ENCODE measurements around the gene TMEM178B. TPM values are rescaled to one million over a fixed set of nuclear protein-coding genes. Genes with fewer than 3 reads are reported as not detected.

Gene TMEM178B
- total and polyA plus RNA-seq, 2 of the 13 experiments (the other 11 are each of a cell fraction or from before 2014, with no cell fraction given), result 0.01 to 0.02 TPM

- TF ChIP-seq CHD4 (IDR thresholded peaks at IDR 0.05; ENCODE audit: borderline replicate concordance, low read length), result 0 out of 2 replicates have a peak, but pooled peaks have one; percentile 28
- TF ChIP-seq DNMT1 (CRISPR knock-in tag; IDR thresholded peaks at IDR 0.05), result no peak
- TF ChIP-seq AFF4 (CRISPR knock-in tag; IDR thresholded peaks at IDR 0.05), result no peak
- TF ChIP-seq TFE3 (CRISPR knock-in tag; IDR thresholded peaks at IDR 0.05), result peak; percentile 92
- no peak for TF ChIP-seq STAG1 (CRISPR knock-in tag; IDR thresholded peaks at IDR 0.05)
- TF ChIP-seq DMAP1 (CRISPR knock-in tag; IDR thresholded peaks at IDR 0.05), result no peak
- TF ChIP-seq LCORL (IDR thresholded peaks at IDR 0.05), result no peak
- TF ChIP-seq LCORL (CRISPR knock-in tag; IDR thresholded peaks at IDR 0.05), result peak; percentile 52; the same call in 1 of the 2 replicates
- peak; percentile 49; the same call in 1 of the 2 replicates for TF ChIP-seq HMG20A (CRISPR knock-in tag; IDR thresholded peaks at IDR 0.05; ENCODE audit: borderline replicate concordance)
- TF ChIP-seq TARDBP (CRISPR knock-in tag; IDR thresholded peaks at IDR 0.05), result peak; percentile 56; the same call in 1 of the 2 replicates
- TF ChIP-seq ZNF614 (CRISPR knock-in tag; IDR thresholded peaks at IDR 0.05; ENCODE audit: borderline replicate concordance), result no peak
- peak; percentile 43 for TF ChIP-seq SKI (IDR thresholded peaks at IDR 0.05; ENCODE audit: partially characterized antibody)
- TF ChIP-seq HOXA7 (CRISPR knock-in tag; IDR thresholded peaks at IDR 0.05), result no peak
- peak; percentile 68; the same call in 1 of the 2 replicates for TF ChIP-seq ZMYM2 (CRISPR knock-in tag; IDR thresholded peaks at IDR 0.05)
- peak; percentile 70; the same call in 1 of the 2 replicates for TF ChIP-seq FOXK1 (CRISPR knock-in tag; IDR thresholded peaks at IDR 0.05; ENCODE audit: borderline replicate concordance, low read depth)
- TF ChIP-seq ZNF292 (CRISPR knock-in tag; IDR thresholded peaks at IDR 0.05; ENCODE audit: borderline replicate concordance, low read depth), result peak; percentile 41; the same call in 1 of the 2 replicates
- TF ChIP-seq ONECUT2 (CRISPR knock-in tag; IDR thresholded peaks at IDR 0.05), result no peak
- TF ChIP-seq ZNF768 (CRISPR knock-in tag; IDR thresholded peaks at IDR 0.05), result no peak
- 0 out of 2 replicates have a peak, but pooled peaks have one; percentile 28 for TF ChIP-seq ARNT2 (CRISPR knock-in tag; IDR thresholded peaks at IDR 0.05; ENCODE audit: low read depth)
- TF ChIP-seq SP4 (CRISPR knock-in tag; IDR thresholded peaks at IDR 0.05), result no peak
- TF ChIP-seq SOX13 (IDR thresholded peaks at IDR 0.05), result no peak
- 0 out of 4 replicates have a peak, but pooled peaks of 1 of the 2 experiments have one; percentile 53 for TF ChIP-seq SOX13 (CRISPR knock-in tag; conservative IDR thresholded peaks at IDR 0.05 in 1 of 2, IDR thresholded peaks at IDR 0.05 in 1 of 2)
- TF ChIP-seq ZBTB46 (CRISPR knock-in tag; IDR thresholded peaks at IDR 0.05; ENCODE audit: borderline replicate concordance), result no peak
Measured at GRCh38 chr7:141042222-141043193, 31.4 kb upstream of the TMEM178B start (continued).

Measured in HepG2 (cell line).